ENCODE data around the gene RTCB.

DNA sequence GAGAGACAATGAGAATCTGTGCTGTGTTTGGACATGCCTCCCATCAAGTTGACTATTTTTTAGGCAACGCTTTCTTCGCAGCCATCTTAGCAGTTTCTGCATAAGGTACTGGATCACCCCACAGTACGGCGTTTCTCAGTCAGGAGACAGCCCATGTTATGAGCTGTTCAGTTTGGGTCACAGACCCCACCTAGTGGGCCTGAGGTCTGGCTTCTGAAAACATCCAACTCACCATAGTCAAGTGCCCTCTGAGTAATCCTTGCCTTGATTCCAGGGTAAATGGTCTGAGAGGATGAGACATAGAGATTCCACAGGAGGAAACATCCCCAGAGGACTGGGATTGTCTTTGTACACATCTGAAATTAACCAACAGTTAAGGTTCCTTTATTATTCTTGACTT is 45.0 kb upstream of the RTCB start:
- TF ChIP-seq, protein P1, sequence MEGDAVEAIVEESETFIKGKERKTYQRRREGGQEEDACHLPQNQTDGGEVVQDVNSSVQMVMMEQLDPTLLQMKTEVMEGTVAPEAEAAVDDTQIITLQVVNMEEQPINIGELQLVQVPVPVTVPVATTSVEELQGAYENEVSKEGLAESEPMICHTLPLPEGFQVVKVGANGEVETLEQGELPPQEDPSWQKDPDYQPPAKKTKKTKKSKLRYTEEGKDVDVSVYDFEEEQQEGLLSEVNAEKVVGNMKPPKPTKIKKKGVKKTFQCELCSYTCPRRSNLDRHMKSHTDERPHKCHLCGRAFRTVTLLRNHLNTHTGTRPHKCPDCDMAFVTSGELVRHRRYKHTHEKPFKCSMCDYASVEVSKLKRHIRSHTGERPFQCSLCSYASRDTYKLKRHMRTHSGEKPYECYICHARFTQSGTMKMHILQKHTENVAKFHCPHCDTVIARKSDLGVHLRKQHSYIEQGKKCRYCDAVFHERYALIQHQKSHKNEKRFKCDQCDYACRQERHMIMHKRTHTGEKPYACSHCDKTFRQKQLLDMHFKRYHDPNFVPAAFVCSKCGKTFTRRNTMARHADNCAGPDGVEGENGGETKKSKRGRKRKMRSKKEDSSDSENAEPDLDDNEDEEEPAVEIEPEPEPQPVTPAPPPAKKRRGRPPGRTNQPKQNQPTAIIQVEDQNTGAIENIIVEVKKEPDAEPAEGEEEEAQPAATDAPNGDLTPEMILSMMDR (conservative IDR thresholded peaks at IDR 0.05), result no peak
- no peak for TF ChIP-seq ZFX (IDR thresholded peaks at IDR 0.05)
